Measurements from ENCODE around the gene KCNN4. TPM values are rescaled to one million over a fixed set of nuclear protein-coding genes. Genes with fewer than 3 reads are reported as not detected.

Gene KCNN4
- total RNA-seq, 1 donor from 2014 or later: 0.44 TPM

DNA sequence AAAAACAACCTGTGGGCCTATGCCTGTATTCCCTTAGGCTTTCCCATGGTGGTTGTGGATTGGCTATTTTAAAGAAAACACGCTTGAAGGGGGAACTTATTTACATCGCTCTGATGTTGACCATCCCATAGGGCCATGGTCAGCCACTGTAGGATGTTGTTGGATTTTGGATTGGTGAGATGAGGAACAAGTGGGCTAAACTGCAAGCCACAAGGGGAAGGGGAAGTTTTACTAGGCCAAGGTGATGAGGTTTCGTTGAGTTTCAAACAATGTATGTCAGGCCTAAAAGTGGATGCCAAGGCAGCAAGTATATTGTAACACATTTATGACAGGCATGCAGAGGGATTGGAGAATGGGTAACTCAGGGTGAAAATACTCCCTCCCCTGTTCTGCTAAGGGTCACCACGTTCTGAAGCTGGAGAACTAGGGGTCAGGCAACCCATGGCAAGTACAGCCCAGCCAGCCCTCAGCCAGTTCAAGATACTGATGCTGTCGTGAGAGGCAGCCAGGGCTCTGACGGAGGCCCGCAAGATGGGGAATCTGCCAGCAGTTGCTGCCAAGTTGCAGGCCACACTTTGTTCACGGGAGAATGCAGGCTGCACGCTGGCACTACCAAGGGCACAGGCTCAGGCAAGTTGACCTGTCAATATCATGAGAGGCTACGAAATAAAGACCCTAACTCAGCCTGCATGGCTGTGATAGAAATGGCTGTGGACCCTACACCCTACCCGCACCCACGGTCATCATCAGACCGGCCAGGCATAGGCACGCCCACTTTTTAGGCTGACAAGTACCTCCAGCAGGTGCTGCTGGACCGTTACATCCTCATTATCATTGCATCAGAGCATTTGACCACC lies 53.8 kb downstream of the KCNN4 start:
- Mint-ChIP-seq H3K36me3 (ENCODE audit: unreplicated experiment) (peaks cover 5% of the 10 kb centered on the region), H3K4me1 (ENCODE audit: low read depth, unreplicated experiment) (no peaks in the 10 kb centered on the region), H3K27me3 (ENCODE audit: unreplicated experiment) (peaks cover 1% of the 10 kb centered on the region), H3K4me3 (ENCODE audit: unreplicated experiment) (no peak overlapping the region), H3K9me3 (ENCODE audit: unreplicated experiment) (no peaks in the 10 kb centered on the region), H3K27ac (ENCODE audit: unreplicated experiment) (no peak overlapping the region)
- TF ChIP-seq, protein P1, sequence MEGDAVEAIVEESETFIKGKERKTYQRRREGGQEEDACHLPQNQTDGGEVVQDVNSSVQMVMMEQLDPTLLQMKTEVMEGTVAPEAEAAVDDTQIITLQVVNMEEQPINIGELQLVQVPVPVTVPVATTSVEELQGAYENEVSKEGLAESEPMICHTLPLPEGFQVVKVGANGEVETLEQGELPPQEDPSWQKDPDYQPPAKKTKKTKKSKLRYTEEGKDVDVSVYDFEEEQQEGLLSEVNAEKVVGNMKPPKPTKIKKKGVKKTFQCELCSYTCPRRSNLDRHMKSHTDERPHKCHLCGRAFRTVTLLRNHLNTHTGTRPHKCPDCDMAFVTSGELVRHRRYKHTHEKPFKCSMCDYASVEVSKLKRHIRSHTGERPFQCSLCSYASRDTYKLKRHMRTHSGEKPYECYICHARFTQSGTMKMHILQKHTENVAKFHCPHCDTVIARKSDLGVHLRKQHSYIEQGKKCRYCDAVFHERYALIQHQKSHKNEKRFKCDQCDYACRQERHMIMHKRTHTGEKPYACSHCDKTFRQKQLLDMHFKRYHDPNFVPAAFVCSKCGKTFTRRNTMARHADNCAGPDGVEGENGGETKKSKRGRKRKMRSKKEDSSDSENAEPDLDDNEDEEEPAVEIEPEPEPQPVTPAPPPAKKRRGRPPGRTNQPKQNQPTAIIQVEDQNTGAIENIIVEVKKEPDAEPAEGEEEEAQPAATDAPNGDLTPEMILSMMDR (IDR thresholded peaks at IDR 0.05; ENCODE audit: partially characterized antibody, unreplicated experiment): no peak
- DNase-seq: no peak

DNA sequence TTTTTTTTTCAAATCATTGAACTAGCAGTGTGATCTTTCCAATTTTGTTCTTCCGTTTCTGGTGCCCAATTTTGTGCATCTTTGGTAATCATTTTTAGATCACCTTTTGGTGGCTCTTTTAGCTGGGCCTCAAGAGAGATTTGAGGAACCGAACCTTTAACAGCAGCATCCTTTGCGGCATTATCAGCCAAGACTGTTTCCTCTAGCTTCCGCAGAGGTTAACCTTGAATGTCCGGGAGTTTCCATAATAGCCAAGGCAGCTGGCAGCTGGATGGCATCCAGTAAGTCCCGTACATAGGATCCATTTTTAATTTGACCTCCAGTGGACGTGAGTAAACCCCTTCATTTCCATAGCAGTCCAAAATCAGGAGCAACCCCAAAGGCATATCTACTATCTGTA lies 55.3 kb downstream of the KCNN4 start:
- DNase-seq: no peak
- TF ChIP-seq, protein P1 (IDR thresholded peaks at IDR 0.05; ENCODE audit: partially characterized antibody, unreplicated experiment): no peak
- Mint-ChIP-seq H3K4me3 (ENCODE audit: unreplicated experiment) (no peak overlapping the region), H3K9me3 (ENCODE audit: unreplicated experiment) (no peaks in the 10 kb centered on the region), H3K27me3 (ENCODE audit: unreplicated experiment) (no peaks in the 10 kb centered on the region), H3K36me3 (ENCODE audit: unreplicated experiment) (peaks cover 5% of the 10 kb centered on the region), H3K27ac (ENCODE audit: unreplicated experiment) (no peak overlapping the region), H3K4me1 (ENCODE audit: low read depth, unreplicated experiment) (peaks cover 2% of the 10 kb centered on the region)

DNA sequence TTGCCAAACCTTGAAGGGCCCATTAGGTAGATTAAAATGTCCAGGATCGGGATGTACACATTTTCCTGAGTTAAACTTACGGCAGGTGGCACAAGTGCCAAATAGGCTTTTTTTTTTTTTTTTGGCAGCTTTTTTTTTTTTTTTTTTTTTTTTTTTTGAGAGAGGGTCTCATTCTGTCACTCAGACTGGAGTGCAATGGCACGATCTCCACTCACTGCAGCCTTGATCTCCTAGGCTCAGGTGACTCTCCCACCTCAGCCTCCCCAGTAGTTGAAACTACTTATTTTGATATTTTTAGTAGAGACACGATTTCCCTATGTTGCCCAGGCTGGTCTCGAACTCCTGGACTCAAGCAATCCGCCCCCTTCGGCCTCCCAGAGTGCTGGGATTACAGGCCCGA lies 55.9 kb downstream of the KCNN4 start:
- no peak for DNase-seq
- Mint-ChIP-seq H3K27me3 (ENCODE audit: unreplicated experiment) (no peaks in the 10 kb centered on the region), H3K4me1 (ENCODE audit: low read depth, unreplicated experiment) (peaks cover 2% of the 10 kb centered on the region), H3K27ac (ENCODE audit: unreplicated experiment) (no peak overlapping the region), H3K4me3 (ENCODE audit: unreplicated experiment) (no peak overlapping the region), H3K9me3 (ENCODE audit: unreplicated experiment) (no peaks in the 10 kb centered on the region), H3K36me3 (ENCODE audit: unreplicated experiment) (peaks cover 5% of the 10 kb centered on the region)
- TF ChIP-seq, protein P1 (IDR thresholded peaks at IDR 0.05; ENCODE audit: partially characterized antibody, unreplicated experiment): no peak

DNA sequence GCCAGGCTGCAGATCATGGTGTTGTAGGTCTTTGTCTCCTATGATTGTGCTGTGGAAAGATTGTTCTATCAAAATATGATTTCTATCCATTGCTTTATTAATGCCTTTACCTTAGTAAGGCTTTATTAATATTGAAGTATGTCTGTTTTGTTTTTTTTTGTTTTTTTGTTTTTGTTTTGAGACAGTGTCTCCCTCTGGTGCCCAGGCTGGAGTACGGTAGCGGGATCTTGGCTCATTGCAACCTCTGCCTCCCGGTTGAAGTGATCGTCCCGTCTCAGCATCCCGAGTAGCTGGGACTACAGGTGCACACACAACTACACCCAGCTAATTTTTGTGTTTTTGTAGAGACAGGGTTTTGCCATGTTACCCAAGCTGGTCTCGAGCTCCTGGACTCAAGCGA lies 57.2 kb downstream of the KCNN4 start:
- no peak for DNase-seq
- TF ChIP-seq, protein P1 (IDR thresholded peaks at IDR 0.05; ENCODE audit: partially characterized antibody, unreplicated experiment): no peak
- Mint-ChIP-seq H3K4me1 (ENCODE audit: low read depth, unreplicated experiment) (peaks cover 2% of the 10 kb centered on the region), H3K4me3 (ENCODE audit: unreplicated experiment) (no peak overlapping the region), H3K36me3 (ENCODE audit: unreplicated experiment) (peaks cover 5% of the 10 kb centered on the region), H3K9me3 (ENCODE audit: unreplicated experiment) (no peaks in the 10 kb centered on the region), H3K27me3 (ENCODE audit: unreplicated experiment) (no peaks in the 10 kb centered on the region), H3K27ac (ENCODE audit: unreplicated experiment) (no peak overlapping the region)

DNA sequence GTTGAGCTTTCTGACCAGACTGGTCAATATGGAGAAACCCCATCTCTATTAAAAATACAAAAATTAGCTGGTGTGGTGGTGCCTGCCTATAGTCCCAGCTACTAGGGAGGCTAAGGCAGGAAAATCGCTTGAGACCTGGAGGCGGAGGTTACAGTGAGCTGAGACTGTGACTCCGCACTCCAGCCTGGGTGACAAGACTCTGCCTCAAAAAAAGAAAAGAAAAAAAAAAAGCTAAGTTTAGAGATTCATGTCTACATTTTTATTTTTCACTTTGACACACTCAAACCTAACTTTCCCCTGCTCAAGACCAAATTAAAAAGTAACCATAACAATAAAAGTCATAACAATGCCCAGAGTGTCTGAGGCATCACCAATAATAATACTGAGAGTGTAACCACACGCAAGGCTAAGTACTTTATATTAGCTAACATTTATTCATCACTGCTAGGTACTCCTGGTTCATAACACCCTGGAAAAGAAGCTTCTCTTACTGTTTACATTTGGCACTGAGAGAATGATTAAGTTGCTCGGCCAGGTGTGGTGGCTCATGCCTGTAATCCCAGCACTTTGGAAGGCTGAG lies 59.2 kb downstream of the KCNN4 start:
- no peak overlapping the region for H3K27ac Mint-ChIP-seq (ENCODE audit: unreplicated experiment)
- H3K27me3 Mint-ChIP-seq (ENCODE audit: unreplicated experiment): no peaks in the 10 kb centered on the region
- no peaks in the 10 kb centered on the region for H3K9me3 Mint-ChIP-seq (ENCODE audit: unreplicated experiment)
- peaks cover 2% of the 10 kb centered on the region for H3K4me1 Mint-ChIP-seq (ENCODE audit: low read depth, unreplicated experiment)
- TF ChIP-seq, protein P1 (IDR thresholded peaks at IDR 0.05; ENCODE audit: partially characterized antibody, unreplicated experiment): no peak
- no peak overlapping the region for H3K4me3 Mint-ChIP-seq (ENCODE audit: unreplicated experiment)
- DNase-seq: no peak
- no peaks in the 10 kb centered on the region for H3K36me3 Mint-ChIP-seq (ENCODE audit: unreplicated experiment)
